Fibroblast of villous mesenchyme (primary cell): ENCODE results near the gene CREB1. TPM values are rescaled to one million over a fixed set of nuclear protein-coding genes. Genes with fewer than 3 reads are reported as not detected.

Source experiments
- DNase-seq: peaks from one replicate; pipeline ENCODE4 v3.0.0-alpha.2; 2010; ENCODE audit warnings: low read depth
- H3K4me3 ChIP-seq: 2 replicates; pipeline ENCODE4 v1.5.1; 2011; ENCODE audit warnings: low read depth, mild to moderate bottlenecking, low read length
- CTCF ChIP-seq: IDR thresholded peaks from 2 replicates; pipeline ENCODE4 v1.5.1; 2012; ENCODE audit warnings: low read depth, mild to moderate bottlenecking, low read length; ENCODE audit not compliant: insufficient read depth
- total RNA-seq: library from RNA; depleted of rRNA; stranded (reverse); fragments of >200 nt; gene quantifications from 2 replicates; pipeline ENCODE4 v1.2.3, GENCODE V29; 2012

The CREB1 gene
- total RNA-seq, 1 donor: 32.4 TPM

- no peak for TF ChIP-seq CTCF
- H3K4me3 ChIP-seq: no peak overlapping the region
- DNase-seq: no peak
Measured at GRCh38 chr2:207534417-207534816, 4.7 kb downstream of the CREB1 start.

GRCh38 chr2:207539470-207539869 is 9.7 kb downstream of the CREB1 start:
- no peak overlapping the region for H3K4me3 ChIP-seq
- TF ChIP-seq CTCF: no peak
- no peak for DNase-seq

- no peak overlapping the region for H3K4me3 ChIP-seq
- DNase-seq: no peak
- no peak for TF ChIP-seq CTCF
Measured at GRCh38 chr2:207540431-207540830, 10.7 kb downstream of the CREB1 start.

GRCh38 chr2:207541933-207542332 is 12.2 kb downstream of the CREB1 start:
- DNase-seq: no peak
- no peak overlapping the region for H3K4me3 ChIP-seq
- TF ChIP-seq CTCF: no peak

- no peak for DNase-seq
- no peak for TF ChIP-seq CTCF
- no peak overlapping the region for H3K4me3 ChIP-seq
Measured at GRCh38 chr2:207543272-207543671, 13.5 kb downstream of the CREB1 start.

- TF ChIP-seq CTCF: no peak
- DNase-seq: peak; percentile 40
- no peak overlapping the region for H3K4me3 ChIP-seq
Measured at GRCh38 chr2:207546822-207547221, 17.1 kb downstream of the CREB1 start.

GRCh38 chr2:207549145-207549544 is 19.4 kb downstream of the CREB1 start:
- DNase-seq: no peak
- H3K4me3 ChIP-seq: no peak overlapping the region
- no peak for TF ChIP-seq CTCF
